ENCODE data around the gene ATRNL1.
"Not testable (repeated sequence)": the region's sequence is repeated elsewhere in the genome, so short reads cannot be mapped to it uniquely, and the experiment has no call there.

Gene ATRNL1

DNA sequence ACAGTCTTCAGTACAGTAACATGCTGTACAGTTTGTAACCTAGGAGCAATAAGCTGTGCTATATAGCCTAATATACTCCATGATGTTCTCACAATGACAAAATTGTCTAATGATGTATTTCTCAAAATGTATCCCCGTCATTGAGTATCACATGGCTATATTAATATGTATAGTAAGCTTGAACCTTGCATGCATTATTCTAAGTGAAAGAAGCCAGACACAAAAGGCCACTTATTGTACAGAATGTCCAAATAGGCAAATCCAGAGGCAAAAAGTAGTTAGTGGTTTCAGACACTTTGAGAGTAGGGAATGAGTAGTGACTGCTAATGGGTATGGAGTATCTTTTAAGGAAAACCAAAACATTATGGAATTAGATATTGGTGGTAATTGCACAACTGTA, 545.1 kb downstream of the ATRNL1 start:
- DNase-seq, result no peak

DNA sequence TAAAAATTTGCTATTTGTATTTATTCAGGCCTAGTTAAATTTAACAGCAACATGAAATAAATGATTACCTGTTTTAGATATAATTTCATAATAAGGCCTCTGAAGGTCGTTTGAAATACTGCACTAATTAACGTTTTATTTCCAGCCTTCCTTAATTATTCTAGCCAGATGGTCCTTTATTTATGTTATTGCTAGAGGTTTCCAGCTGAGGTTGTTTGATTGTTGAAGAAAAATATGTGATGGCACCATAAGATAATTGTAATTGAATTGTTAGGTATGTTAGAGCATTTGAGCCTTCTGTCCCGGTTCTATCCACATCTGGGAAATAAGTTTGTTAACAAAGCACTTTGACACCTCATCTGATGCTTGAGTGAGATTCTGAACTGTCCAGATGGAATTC, 556.1 kb downstream of the ATRNL1 start:
- DNase-seq, result no peak

DNA sequence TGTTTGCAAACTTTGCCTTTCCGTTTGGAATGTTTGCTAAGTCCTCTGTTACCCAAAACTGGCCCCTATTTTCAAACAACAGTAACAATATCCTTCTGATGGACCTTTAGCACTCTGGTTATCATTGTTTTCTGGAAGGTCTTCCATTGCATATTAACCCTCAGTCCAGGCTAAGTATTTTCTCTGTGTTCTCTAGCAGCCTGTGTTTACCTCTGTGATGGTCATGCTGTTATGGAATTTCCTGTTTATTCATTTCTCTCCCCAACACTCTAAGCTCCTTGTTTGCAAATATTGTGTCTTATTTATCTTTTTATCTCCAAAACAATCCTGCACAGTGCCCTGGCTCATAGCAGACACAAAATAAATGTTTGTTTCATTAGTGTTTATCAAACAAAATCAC, 560.3 kb downstream of the ATRNL1 start:
- DNase-seq, result no peak

DNA sequence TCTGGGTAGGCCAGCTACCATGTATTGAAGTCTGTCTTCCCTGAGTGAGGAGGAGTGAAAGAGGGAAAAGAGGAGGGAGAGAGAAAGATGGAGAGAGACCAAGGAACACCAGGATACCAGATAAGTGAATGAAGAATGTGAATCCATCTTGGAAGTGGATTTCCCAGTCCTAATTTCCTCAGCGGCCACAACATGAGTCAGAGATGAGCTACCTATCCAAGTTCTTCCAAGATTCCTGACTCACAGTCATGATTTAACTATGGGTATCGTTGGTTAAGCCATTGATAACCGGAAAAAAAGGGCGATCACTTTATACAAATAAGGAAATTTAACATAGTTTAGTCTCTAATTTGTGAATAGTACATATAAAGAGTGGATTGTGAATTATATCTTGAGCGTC, 561.8 kb downstream of the ATRNL1 start:
- DNase-seq, result no peak

DNA sequence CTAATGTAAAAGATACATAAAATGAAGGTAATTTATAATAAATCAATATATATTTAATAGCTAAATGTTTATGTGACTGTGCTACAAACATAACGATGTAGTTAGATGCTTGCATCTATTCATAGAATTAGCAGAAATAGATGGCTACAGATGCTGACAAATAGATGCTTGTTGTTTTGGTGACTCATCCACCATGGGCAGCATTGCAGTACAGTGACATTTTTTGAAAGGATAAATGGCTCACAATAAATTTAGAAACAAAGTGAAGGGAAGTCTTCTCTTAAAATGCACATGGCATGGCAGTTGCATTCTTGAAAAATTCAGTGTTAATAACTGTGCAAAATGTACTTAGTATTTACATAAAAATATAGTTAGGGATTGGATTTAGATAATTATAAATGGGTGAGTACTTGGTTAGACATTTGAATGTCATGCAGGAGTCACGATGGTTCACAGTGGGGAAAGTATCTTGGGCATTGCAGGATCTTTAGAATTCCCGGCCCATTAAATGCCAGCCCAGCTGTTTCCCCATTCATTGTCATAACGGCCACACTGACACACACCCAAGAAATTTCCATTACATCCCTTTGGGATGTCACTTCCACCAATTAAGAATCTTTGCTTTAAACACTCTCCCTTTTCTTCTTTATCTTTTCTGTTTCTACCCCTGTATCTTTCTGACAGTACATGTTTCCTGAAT, 564.1 kb downstream of the ATRNL1 start:
- no peak for DNase-seq

DNA sequence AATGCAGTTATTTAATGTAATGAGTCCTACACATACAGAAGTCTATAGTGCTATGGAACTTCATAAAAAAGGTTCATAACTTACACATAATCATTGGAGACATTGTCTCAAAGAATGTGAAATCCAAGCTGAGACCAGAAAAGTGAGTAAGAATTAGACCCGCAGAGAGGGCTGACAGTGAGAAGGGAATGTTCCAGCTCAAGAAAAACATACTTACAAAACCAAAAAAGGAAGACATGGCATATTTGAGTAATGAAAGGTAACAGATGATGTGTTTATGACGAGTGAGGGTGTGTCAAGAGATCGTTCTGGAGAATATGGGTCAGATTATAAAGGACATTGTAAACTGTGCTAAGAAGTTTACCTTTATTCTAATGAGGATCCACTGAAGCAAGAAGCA, 566.5 kb downstream of the ATRNL1 start:
- no peak for DNase-seq

DNA sequence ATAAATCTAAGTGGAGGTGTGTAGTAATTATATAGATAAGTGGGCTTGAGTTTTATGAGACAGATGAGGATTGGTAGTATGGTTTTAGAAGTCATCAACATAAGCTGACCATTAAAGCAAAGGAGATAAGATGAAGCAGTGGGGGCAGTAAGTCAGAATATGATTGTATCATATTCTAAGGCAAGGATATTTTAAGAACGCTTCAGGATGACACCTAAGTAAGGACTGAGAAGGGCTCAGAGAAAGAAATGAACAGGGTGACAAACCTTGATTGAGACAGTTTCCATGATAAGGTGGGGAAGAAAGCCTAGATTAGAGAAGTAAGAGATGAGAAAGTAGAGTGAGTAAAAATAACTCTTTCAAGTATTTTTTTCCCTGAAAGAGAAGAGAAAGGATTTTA, 567.2 kb downstream of the ATRNL1 start:
- DNase-seq, result no peak

DNA sequence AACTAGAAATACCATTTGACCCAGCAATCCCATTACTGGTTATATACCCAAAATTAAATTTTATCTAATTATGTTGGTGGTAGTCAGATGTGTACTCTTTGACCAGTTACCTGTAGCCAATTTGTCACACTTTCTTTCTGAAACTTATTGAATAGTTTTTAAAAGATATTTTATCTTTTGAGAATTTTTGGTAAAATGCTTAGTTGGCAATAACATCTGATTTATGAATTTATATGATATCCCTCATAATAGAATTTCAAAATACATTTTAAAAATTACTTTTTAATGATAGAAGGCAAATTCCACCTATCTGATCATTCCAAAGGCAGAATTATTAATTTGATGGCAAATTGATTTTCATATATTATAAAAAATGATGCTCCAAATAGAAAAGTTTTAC, 569.3 kb downstream of the ATRNL1 start:
- no peak for DNase-seq

DNA sequence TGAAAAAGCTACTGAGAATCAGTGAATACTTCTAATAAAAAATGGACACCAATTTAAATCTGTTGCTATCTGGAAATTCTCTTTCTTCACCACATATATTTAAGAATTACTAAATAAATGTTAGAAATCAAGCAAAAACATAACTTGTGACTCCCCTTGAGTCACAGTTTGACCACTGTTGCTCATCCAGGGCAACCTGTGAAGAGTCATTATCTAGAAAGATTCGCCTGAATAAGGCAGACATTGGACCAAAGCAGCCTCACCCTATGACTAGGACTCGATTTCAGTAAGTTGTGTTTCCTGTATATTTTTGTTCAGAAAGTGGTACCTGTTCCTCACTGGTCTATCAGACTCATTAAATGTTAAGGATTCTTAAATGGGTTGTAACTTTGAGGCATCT, 572.4 kb downstream of the ATRNL1 start:
- no peak for DNase-seq

DNA sequence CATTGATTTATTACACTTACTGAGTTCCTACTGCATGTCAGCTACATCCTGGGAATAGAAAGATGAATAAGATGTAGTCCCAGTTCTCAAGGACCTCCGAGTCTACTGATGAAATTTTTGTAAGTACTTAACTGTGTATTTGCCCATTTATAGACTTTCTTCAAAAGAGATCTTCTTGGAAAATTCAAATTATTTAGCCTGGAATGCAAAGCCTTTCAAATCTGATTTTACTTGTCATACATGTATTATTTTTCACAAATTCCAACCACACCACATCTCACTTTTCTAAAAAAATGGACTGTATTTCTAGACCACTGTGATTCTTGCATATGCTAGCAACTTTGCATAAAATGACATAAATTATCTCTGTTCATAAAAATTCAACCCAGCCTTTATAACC, 581.3 kb downstream of the ATRNL1 start:
- DNase-seq, result no peak

DNA sequence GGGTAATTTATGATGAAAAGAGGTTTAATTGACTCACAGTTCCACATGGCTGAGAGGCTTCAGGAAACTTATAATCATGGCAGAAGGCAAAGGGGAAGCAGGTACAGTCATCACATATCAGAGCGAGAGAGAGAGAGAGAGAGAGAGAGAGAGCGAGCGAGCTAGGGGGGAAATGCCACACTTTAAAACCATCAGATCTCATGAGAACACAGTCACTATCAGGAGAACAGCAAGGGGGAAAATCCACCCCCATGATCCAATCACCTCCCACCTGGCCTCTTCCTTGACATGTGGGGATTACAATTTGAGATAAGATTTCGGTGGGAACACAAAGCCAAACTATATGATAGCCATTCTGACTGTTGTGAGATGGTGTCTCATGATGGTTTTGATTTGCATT, 603.6 kb downstream of the ATRNL1 start:
- DNase-seq, result no peak

DNA sequence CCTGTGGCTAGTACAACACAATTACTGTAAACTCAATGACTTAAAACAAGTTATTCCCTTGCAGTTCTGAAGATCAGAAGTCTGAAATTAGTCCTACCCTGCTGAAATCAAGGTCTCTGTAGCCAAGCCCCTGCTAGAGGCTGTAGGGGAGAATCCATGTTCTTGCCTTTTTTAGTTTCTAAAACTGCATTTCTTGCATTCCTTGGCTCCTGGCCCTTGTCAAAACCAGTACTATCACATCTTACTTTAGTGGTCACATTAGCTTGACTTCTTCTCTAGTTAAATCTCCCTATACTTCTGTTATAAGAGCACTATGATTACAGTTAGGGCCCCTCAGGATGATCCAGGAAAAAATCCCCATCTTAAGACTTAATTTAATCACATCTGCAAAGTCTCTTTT, 612.9 kb downstream of the ATRNL1 start:
- DNase-seq, result no peak

DNA sequence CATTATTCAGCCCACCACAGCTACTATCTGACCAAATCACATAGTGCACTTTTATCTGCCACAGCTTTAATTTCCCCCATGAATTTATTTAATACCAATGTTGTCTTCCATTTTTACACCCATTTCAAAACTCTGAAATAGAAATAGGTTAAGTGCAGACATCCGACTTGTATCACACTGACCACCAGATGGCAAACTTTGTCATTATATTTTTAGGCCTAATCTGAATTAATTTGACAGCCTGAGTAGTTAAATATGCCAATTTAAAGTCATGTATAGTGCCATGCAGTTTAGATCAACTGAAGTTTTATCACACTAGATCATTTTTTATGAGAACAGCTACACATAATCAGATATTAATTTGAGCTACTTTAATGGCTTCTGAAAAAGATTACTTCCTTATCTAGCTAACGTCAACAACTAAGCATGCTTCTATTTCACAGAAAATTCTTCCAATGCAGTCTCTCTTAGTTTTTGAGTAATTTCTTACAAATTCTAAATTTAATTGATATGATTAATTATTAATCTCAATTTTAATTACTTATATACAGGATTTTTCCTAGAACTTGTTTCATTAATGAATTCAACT, 613.4 kb downstream of the ATRNL1 start:
- DNase-seq, result no peak

DNA sequence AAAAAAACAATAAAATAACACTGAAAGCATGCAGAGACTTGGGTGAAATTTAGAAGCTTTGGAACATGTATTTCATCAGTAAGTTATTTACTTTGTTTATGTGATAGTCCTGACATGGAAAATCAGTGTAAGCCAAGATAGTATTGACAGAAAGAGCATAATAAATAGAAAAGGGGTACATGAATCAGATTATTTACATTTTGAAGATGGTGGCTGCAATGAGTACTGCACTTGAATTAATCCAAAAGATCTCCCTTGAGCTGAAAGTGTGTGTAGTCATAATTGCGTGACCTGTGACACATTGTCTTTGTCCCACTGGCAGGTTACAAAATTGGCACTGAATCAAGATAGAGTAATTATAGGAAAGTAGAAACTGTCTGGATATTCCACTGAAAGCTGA, 617.0 kb downstream of the ATRNL1 start:
- DNase-seq, result no peak

DNA sequence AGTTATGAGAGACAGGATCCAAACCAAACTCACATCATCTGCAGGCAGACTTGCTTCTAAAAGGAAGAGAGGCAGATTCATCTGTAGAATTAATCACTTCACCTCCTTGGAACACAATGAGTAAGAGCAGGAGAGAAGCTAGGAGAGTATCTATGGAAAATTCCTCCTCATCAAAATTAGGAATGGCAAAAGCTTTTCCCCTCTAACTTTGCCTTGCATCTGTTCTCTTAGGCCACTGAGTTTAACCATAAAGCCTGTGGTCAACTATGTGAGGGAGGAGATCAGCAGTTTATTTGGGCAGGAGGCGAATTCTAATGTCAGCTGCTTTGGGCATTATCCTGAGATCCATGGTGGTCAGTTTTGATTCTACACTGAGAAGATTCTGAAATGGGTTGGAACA, 618.1 kb downstream of the ATRNL1 start:
- DNase-seq, result no peak

DNA sequence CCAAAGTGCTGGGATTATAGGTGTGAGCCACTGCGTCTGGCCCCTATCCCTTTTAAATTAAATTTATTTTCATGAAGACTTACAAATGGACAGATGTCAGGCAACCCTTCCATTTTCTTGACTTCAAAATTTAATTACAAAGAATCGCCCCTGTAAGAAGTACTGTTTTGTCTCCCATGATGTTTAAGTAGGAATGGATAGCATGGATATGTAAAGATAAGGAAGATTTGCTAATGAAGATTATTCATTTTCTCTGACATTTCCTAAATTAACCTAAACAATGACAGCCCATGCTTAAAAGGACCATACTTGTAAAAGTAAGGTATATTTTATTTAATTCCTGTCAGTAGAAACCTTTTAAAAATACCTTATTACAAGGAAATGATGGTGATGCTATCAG, 627.0 kb downstream of the ATRNL1 start:
- DNase-seq, result no peak

DNA sequence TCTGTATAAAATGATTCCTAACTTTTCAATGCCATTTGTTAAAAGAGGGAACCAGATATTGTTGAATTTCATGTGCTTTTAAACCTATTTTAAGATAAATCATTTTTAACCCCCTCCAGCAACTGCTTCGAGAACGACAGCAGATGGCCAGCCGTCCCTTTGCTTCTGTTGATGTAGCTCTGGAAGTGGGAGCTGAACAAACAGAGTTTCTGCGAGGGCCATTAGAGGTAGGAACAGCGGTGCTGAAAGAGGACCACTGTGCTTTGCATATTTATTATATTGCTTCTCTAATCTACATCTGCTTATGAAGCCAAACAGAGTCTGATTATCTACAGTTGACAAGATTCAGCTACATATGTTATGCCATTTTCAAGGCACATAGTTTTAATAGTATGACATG, 634.0 kb downstream of the ATRNL1 start:
- DNase-seq, result no peak

DNA sequence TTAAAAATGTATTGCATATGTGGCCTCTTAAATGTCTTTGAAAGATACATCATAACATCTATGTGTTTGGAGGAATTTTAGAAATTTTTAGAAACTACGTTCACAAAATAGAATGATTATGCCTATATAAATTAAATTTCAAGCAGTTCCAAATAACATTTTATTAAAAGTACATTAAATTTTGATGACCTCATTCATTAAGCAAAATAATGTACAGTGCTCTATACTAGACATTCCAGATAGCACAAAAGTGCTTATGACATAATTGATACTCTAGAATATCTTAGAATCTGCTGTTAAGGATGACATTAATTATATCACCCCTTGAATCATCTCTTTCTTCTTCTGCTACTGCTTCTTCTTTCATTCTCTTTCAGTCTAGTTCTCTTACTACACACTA, 650.9 kb downstream of the ATRNL1 start:
- DNase-seq, result no peak

DNA sequence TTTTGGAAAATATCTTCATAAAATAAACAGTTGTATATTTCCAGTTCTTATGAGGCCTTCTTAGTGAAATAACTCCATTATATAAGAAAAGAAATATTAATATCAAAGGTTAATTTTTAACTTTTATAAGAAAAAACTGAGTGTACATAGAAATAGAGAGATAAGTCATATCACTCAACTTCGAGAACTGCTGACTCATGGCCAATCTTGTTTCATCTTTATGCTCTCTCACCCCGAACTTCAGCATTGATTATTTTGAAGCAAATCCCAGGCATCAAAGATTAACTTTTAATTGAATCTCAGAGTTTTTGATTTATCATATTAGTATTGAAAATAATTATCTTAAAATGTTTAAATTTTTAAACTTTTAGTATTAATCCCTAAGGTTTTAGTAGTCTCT, 652.8 kb downstream of the ATRNL1 start:
- no peak for DNase-seq

DNA sequence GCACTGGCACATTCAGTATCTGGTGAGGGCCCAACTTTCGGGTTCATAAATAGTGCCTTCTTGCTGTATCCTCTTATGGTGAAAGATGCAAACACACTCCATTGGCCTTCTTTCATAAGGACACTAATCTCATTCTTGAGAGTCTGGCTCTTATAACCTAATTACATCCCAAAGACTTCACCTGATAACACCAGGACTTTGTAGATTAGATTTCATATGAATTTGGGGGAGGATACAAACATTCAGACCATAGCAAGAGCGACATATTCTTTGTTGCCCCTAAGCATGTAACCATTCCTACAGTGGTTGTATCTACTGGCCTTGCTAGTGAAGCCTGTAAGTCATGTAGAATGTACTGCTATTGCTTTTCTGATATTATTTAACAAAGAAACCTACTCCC, 654.6 kb downstream of the ATRNL1 start:
- no peak for DNase-seq

DNA sequence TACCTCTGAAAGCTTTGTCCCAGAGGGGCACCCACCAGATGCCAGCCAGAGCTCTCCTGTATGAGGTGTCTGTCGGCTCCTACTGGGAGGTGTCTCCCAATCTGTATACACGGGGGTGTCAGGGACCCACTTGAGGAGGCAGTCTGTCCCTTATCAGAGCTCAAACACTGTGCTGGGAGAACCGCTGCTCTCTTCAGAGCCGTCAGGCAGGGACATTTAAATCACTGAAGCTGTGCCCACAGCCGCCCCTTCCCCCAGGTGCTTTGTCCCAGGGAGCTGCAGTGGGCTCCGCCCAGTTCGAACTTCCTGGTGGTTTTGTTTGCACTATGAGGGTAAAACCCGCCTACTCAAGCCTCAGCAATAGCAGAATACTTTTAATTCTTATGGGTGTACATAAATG, 665.3 kb downstream of the ATRNL1 start:
- DNase-seq, result not testable (repeated sequence)

DNA sequence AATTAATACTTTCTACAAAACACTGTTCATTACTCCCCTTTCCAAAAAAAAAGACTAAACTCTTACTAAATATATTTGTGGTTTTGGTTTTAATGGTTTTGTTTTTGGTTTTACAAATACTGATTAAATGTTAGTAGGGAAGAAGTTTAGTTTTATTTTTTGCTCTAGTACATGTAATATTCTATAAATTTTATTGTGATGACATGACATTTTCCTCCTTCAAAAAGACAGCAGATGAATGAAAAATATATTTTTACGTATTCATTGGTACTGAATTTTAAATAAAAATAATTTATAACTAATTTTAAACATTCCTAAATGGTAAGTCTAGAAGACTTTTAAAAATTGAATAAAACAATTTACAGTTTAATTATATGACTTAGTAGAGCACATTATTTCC, 667.0 kb downstream of the ATRNL1 start:
- DNase-seq, result no peak

DNA sequence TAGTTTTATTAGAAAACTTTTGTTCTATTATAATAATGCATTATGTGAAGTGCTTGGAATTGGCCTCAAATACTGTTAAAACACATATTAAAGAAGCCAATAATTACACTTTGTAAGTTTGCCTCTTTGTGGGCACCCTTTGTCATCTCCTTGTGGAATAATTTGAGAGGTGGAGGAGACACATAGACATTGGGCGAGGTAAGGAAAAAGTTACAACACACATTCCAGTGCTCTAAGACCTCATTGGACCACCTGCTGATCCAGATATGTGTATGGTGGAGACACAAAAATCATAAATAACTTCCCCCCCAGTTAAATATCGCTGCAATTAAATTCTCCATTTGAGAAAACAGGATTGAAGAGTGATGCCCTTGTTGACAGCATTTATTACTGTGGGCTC, 668.0 kb downstream of the ATRNL1 start:
- DNase-seq, result no peak

DNA sequence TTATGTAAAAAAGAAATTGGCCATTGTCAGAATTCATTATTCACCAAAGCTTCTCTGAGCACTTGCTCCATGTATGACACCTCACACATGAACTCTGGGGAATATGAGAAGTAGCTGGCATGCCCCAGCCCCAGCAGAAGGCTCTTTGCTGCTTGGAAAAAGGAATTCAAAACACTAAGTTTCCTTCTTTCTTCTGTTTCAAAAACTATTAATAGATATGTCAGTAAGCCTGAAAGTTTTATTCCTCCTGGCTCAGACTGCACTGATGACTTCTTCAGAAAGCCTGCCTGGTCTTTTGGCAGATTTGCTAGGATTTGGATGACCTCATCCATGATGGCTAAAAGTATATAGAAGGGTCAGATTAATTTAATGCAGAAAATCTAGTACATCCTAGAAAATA, 668.9 kb downstream of the ATRNL1 start:
- no peak for DNase-seq

DNA sequence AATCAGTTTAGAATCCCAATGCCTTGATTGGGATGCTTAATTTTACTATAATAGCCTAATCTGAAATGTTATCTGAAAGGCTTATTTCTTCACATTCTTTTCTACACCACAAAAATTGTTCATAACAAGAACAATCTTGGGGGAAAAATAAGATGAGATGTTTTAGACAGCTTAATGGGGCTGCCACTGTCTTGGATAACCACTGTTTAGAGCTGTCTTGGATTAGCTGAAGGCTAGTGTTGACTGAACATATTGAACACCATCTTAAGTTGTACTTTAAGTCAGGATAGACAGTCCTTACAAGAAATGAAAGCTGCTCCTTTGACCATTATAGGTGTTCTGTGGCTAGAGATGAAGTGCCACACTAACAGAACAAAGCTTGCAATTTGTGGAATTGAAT, 678.6 kb downstream of the ATRNL1 start:
- no peak for DNase-seq
